Measurements from ENCODE around the gene GGACT. TPM values are rescaled to one million over a fixed set of nuclear protein-coding genes. Genes with fewer than 3 reads are reported as not detected.
"Not testable (repeated sequence)": the region's sequence is repeated elsewhere in the genome, so short reads cannot be mapped to it uniquely, and the experiment has no call there.

Gene GGACT
- polyA plus RNA-seq, 4 donors: 4.7 to 6.3 (median 5.5) TPM

DNA sequence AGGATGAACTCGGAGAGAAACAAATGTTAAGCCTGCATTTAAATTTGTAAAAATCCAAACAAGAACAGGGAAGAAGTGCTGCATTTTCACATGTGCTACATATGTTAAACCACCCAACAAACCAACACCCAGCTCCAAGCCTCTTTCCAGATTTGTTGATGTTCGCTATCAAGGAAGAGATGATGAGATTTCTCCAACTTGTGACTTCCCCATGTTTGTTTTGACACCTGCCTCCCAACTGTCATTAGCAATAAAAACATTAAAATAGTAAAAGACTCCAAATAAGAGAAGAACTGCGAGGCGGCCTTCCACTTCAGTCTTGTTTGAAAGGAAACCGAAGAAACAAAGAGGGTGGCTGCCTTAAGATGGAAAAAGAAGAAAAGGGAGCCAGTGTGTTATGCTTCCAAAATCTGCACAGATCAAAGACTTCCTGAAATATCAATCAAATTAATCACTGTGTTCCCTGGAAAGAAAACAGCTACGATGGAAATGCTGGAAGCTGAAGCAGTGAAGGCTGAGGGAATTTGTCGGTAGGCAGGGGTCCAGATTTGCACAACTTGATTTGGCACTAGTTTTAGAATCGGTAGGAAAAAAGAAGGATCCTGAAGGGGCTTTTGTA, 14.0 kb upstream of the GGACT start:
- peak in 2 of 4 donors; percentile 2 to 20 for DNase-seq (ENCODE audit: low read depth in 4 of 4, low spot score in 3 of 4)

DNA sequence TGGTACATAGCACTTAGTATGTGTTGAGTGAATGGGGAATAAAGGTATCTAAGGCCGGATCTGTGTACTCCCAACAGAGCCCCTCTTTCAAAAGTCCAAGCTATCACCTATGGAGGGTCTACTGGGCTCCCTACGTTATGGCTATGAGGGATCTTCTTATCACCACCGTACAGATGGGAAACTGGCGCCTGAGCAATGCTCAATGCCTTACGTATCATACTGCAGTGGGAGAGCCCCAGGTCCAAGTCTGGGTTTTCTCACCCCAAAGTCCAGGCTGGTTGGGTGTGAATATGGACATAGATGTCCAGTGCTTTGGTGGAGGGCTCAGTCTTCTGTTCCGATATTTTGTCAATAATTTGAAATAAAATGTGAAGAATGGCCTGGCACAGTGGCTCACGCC, 13.1 kb upstream of the GGACT start:
- no peak for DNase-seq (ENCODE audit: low read depth in 4 of 4, low spot score in 3 of 4)

GRCh38 chr13:100600915-100601314, 12.3 kb upstream of the GGACT start:
- DNase-seq (ENCODE audit: low read depth in 4 of 4, low spot score in 3 of 4): no peak

GRCh38 chr13:100600461-100600860, 11.9 kb upstream of the GGACT start:
- DNase-seq (ENCODE audit: low read depth in 4 of 4, low spot score in 3 of 4): no peak

GRCh38 chr13:100597253-100597652, 8.7 kb upstream of the GGACT start:
- DNase-seq (ENCODE audit: low read depth in 4 of 4, low spot score in 3 of 4): no peak

- no peak for DNase-seq (ENCODE audit: low read depth in 4 of 4, low spot score in 3 of 4)
Measured at GRCh38 chr13:100596516-100596915, 7.9 kb upstream of the GGACT start.

GRCh38 chr13:100594731-100595130, 6.1 kb upstream of the GGACT start:
- no peak for DNase-seq (ENCODE audit: low read depth in 4 of 4, low spot score in 3 of 4)

- DNase-seq (ENCODE audit: low read depth in 4 of 4, low spot score in 3 of 4): no peak
Measured at GRCh38 chr13:100594255-100594654, 5.7 kb upstream of the GGACT start.

DNA sequence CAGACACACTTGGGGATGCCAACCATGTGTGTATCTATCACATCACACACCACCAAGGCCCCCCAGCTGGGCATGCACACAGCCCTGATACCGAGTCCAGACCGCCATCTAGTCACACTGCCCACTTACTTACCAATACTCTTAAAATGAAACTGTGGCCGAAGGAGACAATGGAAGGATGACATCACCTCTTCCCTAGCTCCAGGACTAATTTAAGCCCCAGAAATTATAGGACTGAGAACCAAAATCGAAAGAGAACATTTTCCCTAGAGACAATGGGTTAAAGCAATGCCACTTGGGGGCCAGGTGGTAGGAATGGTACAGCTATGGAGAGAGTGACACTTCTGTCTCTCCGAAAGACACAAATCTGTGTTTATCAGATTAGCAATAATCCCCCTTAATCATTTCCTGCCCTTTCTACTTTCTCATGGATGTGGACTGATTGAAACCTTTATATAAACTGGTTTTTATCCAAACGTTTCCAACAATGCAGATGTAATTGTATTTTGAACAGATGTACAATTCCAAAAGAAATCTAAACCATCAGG, 663 bp upstream of the GGACT start:
- DNase-seq (ENCODE audit: low read depth in 4 of 4, low spot score in 3 of 4): no peak

DNA sequence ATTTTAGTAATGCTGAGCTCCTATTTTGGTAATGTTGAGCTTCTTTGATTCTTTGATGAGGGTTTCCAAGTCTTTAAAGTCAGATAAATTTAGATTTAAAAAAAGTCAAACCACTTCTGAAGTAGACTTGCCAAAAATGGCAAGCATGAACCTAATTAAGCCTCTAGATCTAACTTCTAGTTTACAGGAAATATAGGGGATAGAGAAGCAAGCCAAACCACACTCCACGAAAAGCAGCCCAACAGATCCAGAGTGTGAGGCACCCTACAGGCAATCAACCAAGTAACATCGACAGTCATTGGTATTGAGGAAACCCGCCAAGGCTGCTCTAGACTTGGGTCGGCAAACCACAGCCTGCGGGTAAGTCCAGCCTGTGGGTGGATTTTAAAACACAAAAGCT, 3.7 kb downstream of the GGACT start:
- DNase-seq (ENCODE audit: low read depth in 4 of 4, low spot score in 3 of 4): no peak

DNA sequence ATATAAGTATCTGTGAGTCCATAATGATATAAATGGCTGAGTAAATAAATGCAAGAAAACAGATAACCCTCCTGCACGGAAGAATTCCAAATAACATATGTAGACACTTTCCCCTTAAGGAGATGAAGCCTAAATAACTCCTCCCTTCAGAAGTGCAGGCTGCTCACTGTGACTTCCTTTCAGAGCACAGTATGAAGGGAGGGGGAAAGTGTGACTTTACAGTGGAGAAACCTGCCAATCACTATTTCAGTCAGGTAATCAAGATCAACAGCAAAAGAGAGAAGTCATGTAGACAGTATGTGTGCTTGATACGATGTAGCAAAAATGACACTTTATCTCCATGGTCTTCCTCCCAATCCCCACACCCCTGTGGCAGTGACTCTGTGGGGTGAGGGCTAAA, 7.1 kb downstream of the GGACT start:
- DNase-seq (ENCODE audit: low read depth in 4 of 4, low spot score in 3 of 4): no peak

DNA sequence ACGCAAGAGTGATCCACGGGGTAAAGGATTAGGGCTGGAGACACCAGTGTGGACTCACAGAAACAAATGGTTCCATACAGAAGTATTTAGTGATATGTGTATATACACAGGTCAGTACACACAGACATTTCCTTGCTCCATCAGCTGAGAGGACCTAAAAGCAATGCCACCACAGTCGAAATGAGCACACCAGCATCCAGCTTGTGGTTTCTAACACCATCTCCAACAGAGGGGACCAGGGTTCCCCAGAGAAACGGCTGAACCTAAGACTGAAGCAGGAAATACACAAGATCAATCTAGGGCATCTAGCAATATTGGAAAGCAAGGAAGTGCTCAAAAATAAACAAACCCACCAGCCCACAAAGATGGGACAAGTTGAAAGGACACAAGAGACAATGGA, 7.6 kb downstream of the GGACT start:
- no peak for DNase-seq (ENCODE audit: low read depth in 4 of 4, low spot score in 3 of 4)

DNA sequence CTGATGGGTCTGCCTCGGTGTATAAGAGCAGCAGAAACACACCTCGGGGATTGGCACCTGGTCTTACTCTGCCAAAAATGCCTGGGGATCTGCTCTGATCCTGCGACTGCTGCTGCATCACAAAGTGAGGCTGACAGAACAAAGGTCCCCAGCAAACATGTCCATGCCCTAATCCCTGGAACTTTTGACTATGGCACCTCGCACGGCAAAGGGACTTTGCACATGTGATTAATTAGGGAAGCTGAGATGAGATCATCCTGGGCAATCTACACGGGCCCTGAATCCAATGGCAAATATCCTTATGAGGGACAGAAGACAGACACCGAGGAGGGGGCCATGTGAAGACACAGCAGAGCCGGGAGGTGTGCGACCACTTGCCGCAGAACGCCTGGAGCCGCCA, 8.5 kb downstream of the GGACT start:
- DNase-seq (ENCODE audit: low read depth in 4 of 4, low spot score in 3 of 4): no peak

- not testable (repeated sequence) for DNase-seq (ENCODE audit: low read depth in 4 of 4, low spot score in 3 of 4)
Measured at GRCh38 chr13:100577239-100577638, 11.3 kb downstream of the GGACT start.

DNA sequence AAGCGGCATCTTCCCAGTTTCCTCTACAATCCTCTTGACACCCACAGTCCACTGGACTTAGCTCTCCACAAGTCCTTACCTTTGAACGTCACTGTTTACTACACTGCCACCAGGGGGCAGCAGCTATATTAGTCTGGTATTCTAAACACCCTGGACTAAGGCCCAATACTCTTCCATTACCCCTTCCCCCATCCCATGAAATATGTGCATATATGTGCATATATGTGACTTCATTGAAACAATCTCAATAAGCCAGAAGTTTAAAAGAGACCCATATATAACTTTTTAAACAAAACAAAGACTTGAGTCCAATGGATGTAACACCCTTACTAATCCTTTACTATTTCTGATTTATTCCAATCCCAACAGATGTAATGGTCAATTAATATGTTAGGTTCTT, 15.5 kb downstream of the GGACT start:
- peak in 1 of 4 donors; percentile 14 for DNase-seq (ENCODE audit: low read depth in 4 of 4, low spot score in 3 of 4)

GRCh38 chr13:100566543-100566942, 22.0 kb downstream of the GGACT start:
- no peak for DNase-seq (ENCODE audit: low read depth in 4 of 4, low spot score in 3 of 4)

GRCh38 chr13:100565286-100565685, 23.3 kb downstream of the GGACT start:
- DNase-seq (ENCODE audit: low read depth in 4 of 4, low spot score in 3 of 4): no peak

DNA sequence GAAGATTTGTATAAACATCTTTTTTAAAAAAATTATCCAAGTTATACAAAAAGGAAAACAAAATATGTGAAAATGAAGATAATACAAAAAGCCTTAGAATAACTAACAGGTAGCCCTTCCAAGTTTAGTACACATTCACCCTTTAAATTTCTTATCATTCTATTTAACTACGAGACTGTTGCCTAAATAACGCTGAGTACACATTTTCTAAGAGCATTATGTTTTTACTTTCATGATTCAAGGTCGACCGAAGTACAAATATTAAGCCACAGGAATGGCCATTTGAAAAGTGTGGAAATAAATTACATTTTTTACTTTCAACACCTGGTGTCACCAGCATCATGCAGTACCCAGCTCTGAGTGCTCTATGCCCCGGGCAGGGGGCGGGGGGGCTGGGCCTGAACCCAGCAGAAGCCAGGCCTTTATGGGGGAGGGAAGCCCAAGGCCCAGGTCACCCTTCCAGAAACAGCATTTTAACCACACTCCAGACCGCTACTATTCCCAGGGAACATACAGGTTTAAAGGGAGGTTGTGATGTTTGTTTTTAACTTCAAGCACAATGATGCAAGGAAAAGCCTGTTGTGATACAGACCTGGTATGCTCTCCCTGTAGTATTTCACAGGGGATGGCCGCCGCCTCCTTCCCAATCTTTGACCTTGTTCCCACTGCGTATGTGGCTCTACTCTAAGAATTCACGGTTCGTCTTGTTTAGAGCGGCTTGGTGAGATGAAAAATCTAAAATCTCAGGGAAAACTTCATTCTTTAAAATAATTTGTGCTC, 24.0 kb downstream of the GGACT start:
- DNase-seq (ENCODE audit: low read depth in 4 of 4, low spot score in 3 of 4): no peak

- DNase-seq (ENCODE audit: low read depth in 4 of 4, low spot score in 3 of 4): no peak
Measured at GRCh38 chr13:100563779-100564178, 24.8 kb downstream of the GGACT start.

DNA sequence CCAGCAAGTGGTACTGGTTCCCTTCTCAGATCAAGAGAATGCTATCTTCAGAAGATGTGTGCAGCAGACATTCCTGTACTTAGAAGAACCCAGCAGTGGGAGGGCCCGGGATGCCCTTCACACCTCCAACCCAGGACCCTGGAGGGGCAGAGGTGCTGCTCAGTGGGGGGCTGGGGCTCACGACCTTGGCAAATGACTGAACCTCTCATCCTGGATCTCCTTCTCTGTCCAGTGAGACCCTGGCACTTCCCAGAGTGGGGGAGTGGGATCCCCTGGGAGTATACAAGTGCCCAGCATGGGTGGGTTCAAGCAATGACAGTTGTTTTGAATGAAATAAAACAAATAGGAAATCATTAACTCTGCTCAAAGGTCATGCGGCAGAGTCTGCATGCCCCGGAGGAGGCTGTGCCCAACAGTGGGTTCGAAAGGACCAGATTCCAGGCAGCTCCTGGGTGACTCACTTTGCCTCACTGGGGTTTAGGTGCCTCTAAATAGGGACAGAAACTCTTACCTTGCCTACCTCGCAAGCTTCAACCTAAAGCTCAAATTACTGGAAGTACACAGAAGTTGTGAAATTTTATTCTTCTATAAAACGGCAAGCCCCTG, 26.9 kb downstream of the GGACT start:
- DNase-seq (ENCODE audit: low read depth in 4 of 4, low spot score in 3 of 4): no peak

GRCh38 chr13:100561158-100561499, 27.5 kb downstream of the GGACT start:
- no peak for DNase-seq (ENCODE audit: low read depth in 4 of 4, low spot score in 3 of 4)

All from right renal pelvis (tissue), 4 donors.